SU-DHL-6 (cell line): ENCODE measurements around the gene CNTN5.

ENCODE experiments used
- EZH2phosphoT487 ChIP-seq: fragments of 200-600 bp; sonication (generic), shearing (Covaris generic); conservative IDR thresholded peaks from 2 replicates; pipeline ENCODE4 v1.6.1; 2018; ENCODE audit warnings: mild to moderate bottlenecking, antibody characterized with exemption, low read length, moderate library complexity, mixed read lengths
- TF ChIP-seq, protein P1 (sequence below): fragments of 200-600 bp; sonication (generic); IDR thresholded peaks from one replicate; pipeline ENCODE4 v1.5.1; 2017; ENCODE audit warnings: antibody characterized with exemption, mild to moderate bottlenecking, low read length, moderate library complexity; ENCODE audit not compliant: insufficient read depth, poor library complexity, severe bottlenecking

- TF ChIP-seq, protein P1, sequence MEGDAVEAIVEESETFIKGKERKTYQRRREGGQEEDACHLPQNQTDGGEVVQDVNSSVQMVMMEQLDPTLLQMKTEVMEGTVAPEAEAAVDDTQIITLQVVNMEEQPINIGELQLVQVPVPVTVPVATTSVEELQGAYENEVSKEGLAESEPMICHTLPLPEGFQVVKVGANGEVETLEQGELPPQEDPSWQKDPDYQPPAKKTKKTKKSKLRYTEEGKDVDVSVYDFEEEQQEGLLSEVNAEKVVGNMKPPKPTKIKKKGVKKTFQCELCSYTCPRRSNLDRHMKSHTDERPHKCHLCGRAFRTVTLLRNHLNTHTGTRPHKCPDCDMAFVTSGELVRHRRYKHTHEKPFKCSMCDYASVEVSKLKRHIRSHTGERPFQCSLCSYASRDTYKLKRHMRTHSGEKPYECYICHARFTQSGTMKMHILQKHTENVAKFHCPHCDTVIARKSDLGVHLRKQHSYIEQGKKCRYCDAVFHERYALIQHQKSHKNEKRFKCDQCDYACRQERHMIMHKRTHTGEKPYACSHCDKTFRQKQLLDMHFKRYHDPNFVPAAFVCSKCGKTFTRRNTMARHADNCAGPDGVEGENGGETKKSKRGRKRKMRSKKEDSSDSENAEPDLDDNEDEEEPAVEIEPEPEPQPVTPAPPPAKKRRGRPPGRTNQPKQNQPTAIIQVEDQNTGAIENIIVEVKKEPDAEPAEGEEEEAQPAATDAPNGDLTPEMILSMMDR = no peak
- no peak for TF ChIP-seq EZH2phosphoT487
These were observed 1059.6 kb downstream of the CNTN5 start for GRCh38 chr11:100080381-100080780.
